Coronary artery (tissue), 2 donors: Measurements from ENCODE around the gene CHN2.
A peak's percentile ranks its signal among the peaks of the same experiment; 100 is the strongest.

ENCODE experiments used
- DNase-seq: peaks from one replicate; pipeline ENCODE4 v3.0.0-alpha.2; 2017; ENCODE audit warnings: low spot score
- H3K27ac ChIP-seq, 2 donors: fragments of 200-600 bp; sonication (generic); one replicate each; pipeline ENCODE4 v1.5.1; 2016 to 2019
- H3K4me3 ChIP-seq: fragments of 200-600 bp; sonication (generic); 2 replicates; pipeline ENCODE4 v1.5.1; 2016; ENCODE audit warnings: mild to moderate bottlenecking, moderate library complexity
- TF ChIP-seq, protein P1 (sequence below): fragments of 200-600 bp; sonication (generic); IDR thresholded peaks from one replicate; pipeline ENCODE4 v1.5.1; 2019; ENCODE audit warnings: antibody characterized with exemption

Gene CHN2

DNA sequence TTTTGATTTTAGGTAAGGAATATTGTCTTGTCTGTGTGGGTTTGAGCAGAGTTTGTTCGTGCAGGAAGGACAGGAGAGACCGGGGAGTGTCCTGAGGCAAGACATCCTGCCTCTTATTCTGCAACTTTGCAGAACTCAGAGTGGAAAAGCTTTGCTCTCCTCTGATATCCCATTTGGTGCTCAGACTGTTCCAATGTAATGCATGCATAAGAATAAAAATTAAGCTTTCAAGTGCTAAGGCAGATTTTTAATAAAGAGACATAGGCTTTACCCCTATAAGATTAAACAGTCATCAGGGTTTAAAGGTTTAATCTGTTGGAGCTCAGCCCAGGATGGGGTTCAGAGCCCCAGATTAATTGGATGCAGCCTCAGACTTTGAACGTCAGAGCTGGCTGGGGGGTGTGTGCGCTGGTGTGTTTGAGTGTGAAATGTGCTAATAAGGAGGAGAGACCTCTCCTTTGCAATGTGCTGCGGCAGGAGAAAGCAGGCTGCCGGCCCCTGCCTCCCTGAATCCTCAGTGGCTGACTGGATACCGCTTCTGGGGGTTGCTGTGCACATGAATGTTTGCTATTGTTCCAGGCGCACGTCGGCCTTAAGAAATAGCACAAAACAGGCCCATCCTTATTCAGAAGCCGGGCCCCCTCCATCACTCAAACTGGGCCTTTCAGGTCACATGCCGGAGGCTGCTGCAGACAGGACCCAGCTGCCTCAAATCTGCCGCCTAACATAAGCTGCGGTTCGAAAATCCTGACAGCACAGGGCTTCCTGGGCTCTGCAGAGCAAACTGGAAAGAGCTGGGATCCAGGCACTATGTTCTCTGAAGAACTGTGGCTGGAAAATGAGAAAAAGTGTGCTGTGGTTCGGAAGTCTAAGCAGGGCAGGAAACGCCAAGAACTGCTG lies 285.0 kb downstream of the CHN2 start:
- TF ChIP-seq, protein P1, sequence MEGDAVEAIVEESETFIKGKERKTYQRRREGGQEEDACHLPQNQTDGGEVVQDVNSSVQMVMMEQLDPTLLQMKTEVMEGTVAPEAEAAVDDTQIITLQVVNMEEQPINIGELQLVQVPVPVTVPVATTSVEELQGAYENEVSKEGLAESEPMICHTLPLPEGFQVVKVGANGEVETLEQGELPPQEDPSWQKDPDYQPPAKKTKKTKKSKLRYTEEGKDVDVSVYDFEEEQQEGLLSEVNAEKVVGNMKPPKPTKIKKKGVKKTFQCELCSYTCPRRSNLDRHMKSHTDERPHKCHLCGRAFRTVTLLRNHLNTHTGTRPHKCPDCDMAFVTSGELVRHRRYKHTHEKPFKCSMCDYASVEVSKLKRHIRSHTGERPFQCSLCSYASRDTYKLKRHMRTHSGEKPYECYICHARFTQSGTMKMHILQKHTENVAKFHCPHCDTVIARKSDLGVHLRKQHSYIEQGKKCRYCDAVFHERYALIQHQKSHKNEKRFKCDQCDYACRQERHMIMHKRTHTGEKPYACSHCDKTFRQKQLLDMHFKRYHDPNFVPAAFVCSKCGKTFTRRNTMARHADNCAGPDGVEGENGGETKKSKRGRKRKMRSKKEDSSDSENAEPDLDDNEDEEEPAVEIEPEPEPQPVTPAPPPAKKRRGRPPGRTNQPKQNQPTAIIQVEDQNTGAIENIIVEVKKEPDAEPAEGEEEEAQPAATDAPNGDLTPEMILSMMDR: no peak
- H3K27ac ChIP-seq: peak overlapping the region; percentile 81 to 83
- DNase-seq: no peak
- peak overlapping the region; percentile 48 for H3K4me3 ChIP-seq

DNA sequence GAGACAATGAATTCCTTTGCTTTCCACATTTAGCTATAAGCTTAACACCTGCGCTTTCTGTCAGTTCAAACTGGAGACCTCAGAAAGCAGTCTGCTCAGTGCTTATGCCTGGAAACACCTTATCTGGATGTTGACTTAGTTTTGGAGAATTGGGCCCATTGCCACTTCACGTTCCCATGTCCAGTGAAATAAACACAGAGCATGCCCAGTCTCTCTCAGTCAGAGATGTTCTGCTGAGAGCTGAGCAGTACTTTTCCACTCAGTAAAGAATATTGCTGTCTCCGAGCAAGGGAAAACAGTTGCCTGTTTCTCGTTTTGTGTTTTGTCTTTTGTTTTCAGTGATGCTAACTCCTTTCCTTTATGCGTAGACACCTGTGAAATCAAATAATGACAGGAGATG lies 285.9 kb downstream of the CHN2 start:
- Histone ChIP-seq H3K4me3 (peak overlapping the region; percentile 48), H3K27ac (peak overlapping the region; percentile 81 to 83)
- no peak for DNase-seq
- TF ChIP-seq, protein P1: no peak

DNA sequence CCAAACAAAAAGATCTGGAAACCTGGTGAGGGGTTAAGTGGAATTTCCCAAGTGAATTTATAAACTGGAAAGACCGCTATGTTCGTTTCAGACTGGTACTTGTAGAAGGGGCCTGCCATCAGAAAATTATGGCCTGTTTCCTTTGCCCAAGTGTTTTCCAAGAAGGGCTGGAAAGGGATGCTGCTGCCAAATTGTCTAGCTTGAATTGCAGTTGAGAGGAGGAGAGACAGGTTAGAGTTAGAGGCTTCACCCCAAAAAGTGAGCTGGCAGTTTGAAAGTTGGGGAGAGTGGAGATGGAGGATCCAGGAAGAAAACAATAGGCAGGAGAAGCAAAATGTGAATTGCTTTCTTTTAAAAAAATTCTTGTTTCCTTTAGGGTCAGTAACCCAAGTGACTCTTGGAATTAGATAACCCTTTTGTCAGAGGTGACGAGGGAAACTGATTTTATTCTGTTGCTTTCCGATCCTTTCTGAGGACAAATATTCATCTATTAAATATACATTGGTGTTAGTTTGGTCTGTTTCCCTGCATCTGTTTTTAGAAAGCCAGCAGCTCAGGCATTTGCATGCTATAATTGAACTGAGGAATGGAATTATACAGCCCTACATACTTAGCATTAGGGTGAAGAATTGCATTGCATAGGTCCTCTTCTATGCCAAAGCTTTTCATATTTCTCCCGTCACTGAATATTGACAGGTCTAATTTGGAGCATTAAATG lies 286.5 kb downstream of the CHN2 start:
- DNase-seq: no peak
- Histone ChIP-seq H3K27ac (peak overlapping the region; percentile 81 to 83), H3K4me3 (peak overlapping the region; percentile 48)
- TF ChIP-seq, protein P1: no peak

DNA sequence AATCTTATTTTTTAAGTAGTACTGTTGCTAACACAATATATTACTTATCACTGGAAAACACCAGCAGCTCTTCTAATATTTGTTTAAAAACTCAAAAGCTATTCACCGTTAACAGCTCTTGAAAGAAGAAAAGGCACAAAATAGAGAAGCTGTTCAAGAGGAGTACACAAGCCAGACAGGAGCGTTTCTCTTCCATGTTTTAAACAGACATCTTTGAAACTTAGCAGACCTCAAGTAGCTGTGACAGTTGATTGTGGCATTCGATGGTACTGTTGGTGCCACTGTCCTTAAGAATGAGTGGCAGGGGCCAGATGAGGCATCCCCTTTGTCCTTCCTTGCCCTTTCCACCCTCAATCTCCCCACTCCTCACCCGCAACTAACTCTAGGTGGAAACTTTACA lies 287.5 kb downstream of the CHN2 start:
- DNase-seq: no peak
- Histone ChIP-seq H3K27ac (peak overlapping the region; percentile 70 to 85), H3K4me3 (no peak overlapping the region)
- TF ChIP-seq, protein P1: no peak

DNA sequence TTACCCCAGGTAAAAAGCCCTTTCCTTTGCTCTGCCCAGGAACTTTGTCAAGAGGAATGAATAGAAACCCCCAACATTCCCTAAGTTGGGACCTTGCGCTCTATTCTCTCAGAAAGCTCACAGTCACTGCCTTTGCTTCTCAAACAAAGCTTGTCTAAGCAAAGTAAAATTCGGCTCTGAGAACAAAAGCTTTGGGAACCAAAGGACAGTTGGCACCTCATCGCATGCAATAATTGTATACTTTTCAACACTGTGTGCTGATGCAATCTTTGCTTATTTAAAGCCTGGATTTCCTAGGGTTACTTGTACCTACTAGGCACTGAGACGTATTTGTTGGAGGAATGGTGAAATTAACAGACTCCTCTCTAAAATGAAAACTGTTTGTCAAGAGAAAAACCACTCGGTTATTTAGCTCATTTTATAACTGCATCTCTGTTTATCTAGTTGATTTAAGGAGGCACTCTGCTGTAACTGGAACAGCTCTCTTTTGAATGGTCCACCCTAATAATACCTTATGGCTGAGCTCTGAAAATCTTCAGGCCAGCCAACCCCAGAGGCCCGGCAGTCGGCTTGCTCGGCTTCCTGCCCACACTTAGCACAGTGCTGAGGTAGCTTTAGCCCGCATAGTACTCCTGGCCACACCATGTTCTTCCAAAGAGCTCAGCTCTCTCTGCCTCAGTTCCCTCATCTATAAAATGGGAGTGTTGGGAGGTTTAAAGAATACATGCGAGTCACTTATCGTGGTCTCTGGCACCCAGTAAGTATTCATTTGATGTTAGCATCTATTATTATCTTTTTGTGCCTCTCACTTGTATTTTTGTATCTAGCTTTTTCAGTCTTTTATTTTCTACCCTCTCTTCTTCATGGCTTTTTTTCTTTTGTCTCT lies 288.9 kb downstream of the CHN2 start:
- peak overlapping the region; percentile 40 for H3K4me3 ChIP-seq
- TF ChIP-seq, protein P1: no peak
- H3K27ac ChIP-seq: peak overlapping the region; percentile 61 to 75
- no peak for DNase-seq

DNA sequence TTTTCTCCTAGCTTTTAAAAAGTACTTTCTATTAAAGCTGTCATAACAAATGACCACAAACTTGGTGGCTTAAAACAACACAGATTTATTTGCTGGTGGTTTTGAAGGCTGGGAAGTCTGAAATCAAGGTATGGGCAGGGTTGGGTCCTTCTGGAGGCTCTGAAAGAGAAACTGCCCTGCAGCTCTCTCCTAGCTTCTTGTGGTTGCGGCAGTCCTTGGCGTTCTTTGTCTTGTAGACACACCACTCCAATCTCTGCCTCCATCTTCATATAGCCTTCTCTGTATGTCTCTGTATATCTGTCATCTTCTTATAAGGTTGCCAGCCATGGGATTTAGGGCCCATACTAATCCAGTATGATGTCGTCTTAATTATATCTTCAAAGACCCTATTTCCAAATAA lies 289.7 kb downstream of the CHN2 start:
- DNase-seq: no peak
- peak overlapping the region; percentile 40 for H3K4me3 ChIP-seq
- H3K27ac ChIP-seq: peak overlapping the region; percentile 61 to 63
- TF ChIP-seq, protein P1: no peak
